Adrenal gland (tissue), 12 donors: ENCODE data around the gene RNASE13. TPM values are rescaled to one million over a fixed set of nuclear protein-coding genes. Genes with fewer than 3 reads are reported as not detected.

Experiments used
- DNase-seq, 7 donors: peaks; one replicate each; pipeline ENCODE4 v3.0.0-alpha.2; 2019 to 2020
- H3K27ac ChIP-seq, 5 donors: fragments of 200-600 bp; sonication (generic) in 4 of 5; 1 replicate in 3 of 5; 2 replicates in 2 of 5; pipeline versions ENCODE4 v1.5.1 to v1.8.0; 2016 to 2020; ENCODE audit warnings: mild to moderate bottlenecking in 1 of 5
- H3K27me3 ChIP-seq: fragments of 200-600 bp; 2 replicates; pipeline ENCODE4 v1.8.0; 2021
- H3K36me3 ChIP-seq, 2 donors: fragments of 200-600 bp; replicated peaks in 1 of 2; 1 replicate in 1 of 2; 2 replicates in 1 of 2; pipeline versions ENCODE4 v1.5.1 to v1.8.0; 2018 to 2022
- H3K4me1 ChIP-seq, 2 donors: fragments of 200-600 bp; replicated peaks in 1 of 2; 1 replicate in 1 of 2; 2 replicates in 1 of 2; pipeline versions ENCODE4 v1.5.1 to v1.8.0; 2018 to 2021
- H3K4me3 ChIP-seq, 4 donors: fragments of 200-600 bp; sonication (generic) in 3 of 4; one replicate each; pipeline ENCODE4 v1.5.1; 2016 to 2018
- H3K9me3 ChIP-seq, 3 donors: fragments of 200-600 bp; sonication (generic) in 1 of 3; replicated peaks in 1 of 3; 1 replicate in 2 of 3; 2 replicates in 1 of 3; pipeline versions ENCODE4 v1.5.1 to v1.8.0; 2016 to 2021
- CTCF ChIP-seq, 6 experiments: fragments of 450-650 bp in 4 of 6; fragments of 200-600 bp in 2 of 6; sonication (generic) in 1 of 6; IDR thresholded peaks; 1 replicate in 5 of 6; 2 replicates in 1 of 6; pipeline versions ENCODE4 v1.5.1 to v1.8.0; 2016 to 2021; ENCODE audit warnings: antibody characterized with exemption in 6 of 6, mild to moderate bottlenecking in 2 of 6, moderate library complexity in 1 of 6
- POLR2A ChIP-seq, 2 donors: fragments of 450-650 bp; IDR thresholded peaks; one replicate each; pipeline ENCODE4 v1.6.1; 2017; ENCODE audit warnings: antibody characterized with exemption in 2 of 2, mild to moderate bottlenecking in 2 of 2, moderate library complexity in 1 of 2
- WGBS, 4 donors: extraction: QIAGEN DNeasy Blood & Tissue Kit in 2 of 4; methylation state at CpG; one replicate each; pipeline versions ENCODE4 v1.1.5 to v1.1.7; 2013 to 2017; 5-methylcytosine and 5-hydroxymethylcytosine counted together
- intact Hi-C, 2 donors: fragments of 100-400 bp; cut with DNase I; formaldehyde crosslinking; loops; one replicate each; pipeline versions ENCODE4 v1.14.1 to v1.15.0; 2022 to 2023
- polyA plus RNA-seq, 3 donors: library from polyadenylated mRNA; stranded (reverse); fragments of 200-250 nt in 2 of 3; fragments of 350-450 nt in 1 of 3; fragmentation: Illumina TruSeq in 1 of 3; extraction: RNeasy Lipid Tissue Mini Kit (QIAGEN cat#74804) in 1 of 3; gene quantifications; one replicate each; pipeline ENCODE4 v1.2.3, GENCODE V29; 2013 to 2014
- total RNA-seq, 9 donors: library from RNA; depleted of rRNA in 4 of 9; stranded (reverse); fragments of >200 nt in 4 of 9; fragments of 120-200 nt in 1 of 9; fragmentation: NEBNext Ultra II Directional in 1 of 9; extraction: Animal tissue kit (Norgen Biotek cat#: 25700) in 1 of 9; gene quantifications; one replicate each; pipeline versions ENCODE4 v1.1.0 to v1.2.4, GENCODE V29; 2013 to 2023
- donor health status: healthy with polysubstance abuse.
- donor health status: Bipolar disorder and iron deficiency.
- donor health status: DM: yes; HTN: yes; CAD: no.
- donor health status: DM: no; HTN: no; CAD: no.
- donor health status: DM: no; HTN: no; CAD: no.
- donor health status: DM: yes; HTN: yes; CAD: no.

The RNASE13 gene
- total and polyA plus RNA-seq, 12 donors, result 0.03 to 0.27 TPM; not detected in 10

- no peaks in the 10 kb centered on the region for H3K36me3 ChIP-seq
- WGBS, 4 donors, result 26 to 49% (median 33%) methylated on average over 3 of the region's 3 CpGs
- intact Hi-C loops, result no loop called here
- peak in 5 of 7 donors; percentile 60 to 81 (median 69) for DNase-seq
- H3K27me3 ChIP-seq, result no peaks in the 10 kb centered on the region
- peaks cover 7 to 11% of the 10 kb centered on the region in 2 donors for H3K4me1 ChIP-seq
- no peak for TF ChIP-seq CTCF (IDR thresholded peaks at IDR 0.05)
- no peak for TF ChIP-seq POLR2A (IDR thresholded peaks at IDR 0.05)
- no peak overlapping the region for H3K27ac ChIP-seq
- H3K9me3 ChIP-seq, result no peaks in the 10 kb centered on the region
- H3K4me3 ChIP-seq, result no peak overlapping the region
These were observed 28.9 kb upstream of the RNASE13 start for GRCh38 chr14:21063479-21063878.

GRCh38 chr14:21061347-21061668, 26.7 kb upstream of the RNASE13 start:
- Histone ChIP-seq H3K4me1 (peaks cover 7 to 9% of the 10 kb centered on the region in 2 donors), H3K4me3 (no peak overlapping the region), H3K27ac (no peak overlapping the region), H3K36me3 (no peaks in the 10 kb centered on the region), H3K9me3 (no peaks in the 10 kb centered on the region), H3K27me3 (no peaks in the 10 kb centered on the region)
- no peak for TF ChIP-seq CTCF (IDR thresholded peaks at IDR 0.05)
- no peak for TF ChIP-seq POLR2A (IDR thresholded peaks at IDR 0.05)
- intact Hi-C loops, result no loop called here
- WGBS, 4 donors, result 83 to 92% (median 84%) methylated on average over 3 of the region's 3 CpGs
- DNase-seq, result no peak

DNA sequence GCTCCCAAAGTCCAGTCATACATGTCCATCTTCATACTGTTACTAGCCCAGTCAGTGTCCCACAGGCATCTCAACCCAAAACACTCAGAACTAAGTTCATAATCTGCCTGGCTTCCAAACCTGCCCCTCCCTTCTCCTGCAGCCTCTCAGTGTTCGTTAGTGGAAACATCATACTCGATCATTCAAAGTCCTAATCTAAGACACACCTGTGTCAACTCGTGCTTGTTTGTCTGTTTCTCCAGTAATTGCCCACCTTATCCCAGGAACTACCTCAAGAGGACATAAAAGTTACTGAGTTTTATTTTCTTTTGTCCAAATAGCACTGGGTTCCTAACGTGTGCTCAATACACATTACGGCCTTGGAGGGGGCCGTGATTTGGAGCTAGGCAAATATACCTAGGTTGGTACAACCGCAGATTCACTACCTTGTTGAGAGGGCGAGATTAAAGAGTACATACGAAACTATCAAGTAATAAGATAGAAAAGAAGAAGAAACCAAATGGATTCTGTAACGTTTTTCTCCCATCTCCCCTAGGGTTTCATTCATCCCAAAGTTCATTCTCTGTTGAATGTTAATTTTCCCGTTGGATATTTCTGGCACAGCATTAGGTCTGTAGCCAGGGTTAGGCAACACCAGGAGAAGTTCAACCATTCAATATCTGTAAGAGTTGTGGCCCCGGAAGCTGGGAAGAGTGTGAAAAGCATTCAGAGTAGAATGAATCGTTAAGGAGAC, 26.2 kb upstream of the RNASE13 start:
- TF ChIP-seq POLR2A (IDR thresholded peaks at IDR 0.05) (no peak), CTCF (IDR thresholded peaks at IDR 0.05) (no peak)
- Histone ChIP-seq H3K9me3 (no peaks in the 10 kb centered on the region), H3K4me1 (peaks cover 7 to 9% of the 10 kb centered on the region in 2 donors), H3K36me3 (no peaks in the 10 kb centered on the region), H3K27me3 (no peaks in the 10 kb centered on the region), H3K27ac (no peak overlapping the region), H3K4me3 (no peak overlapping the region)
- intact Hi-C loops, result no loop called here
- WGBS, 4 donors, result 82 to 87% (median 86%) methylated on average over 13 of the region's 13 CpGs
- no peak for DNase-seq

- WGBS, 4 donors, result 73 to 84% (median 80%) methylated on average over 8 of the region's 8 CpGs
- Histone ChIP-seq H3K4me1 (peaks cover 7 to 9% of the 10 kb centered on the region in 2 donors), H3K27me3 (no peaks in the 10 kb centered on the region), H3K9me3 (no peaks in the 10 kb centered on the region), H3K36me3 (no peaks in the 10 kb centered on the region), H3K27ac (no peak overlapping the region), H3K4me3 (no peak overlapping the region)
- TF ChIP-seq CTCF (IDR thresholded peaks at IDR 0.05) (no peak), POLR2A (IDR thresholded peaks at IDR 0.05) (no peak)
- intact Hi-C loops, result no loop called here
- no peak for DNase-seq
These were observed 25.4 kb upstream of the RNASE13 start for GRCh38 chr14:21059842-21060613.
